NCI-H526 treated with DMSO at 0.1 percent for 48 hours (cell line): Measurements from ENCODE around the gene NFATC4.
"Not testable (repeated sequence)": the region's sequence is repeated elsewhere in the genome, so short reads cannot be mapped to it uniquely, and the experiment has no call there.

Experiments
- DNase-seq: peaks from one replicate; lab custom pipeline; 2025; lab: John Stamatoyannopoulos, UW

Gene NFATC4

GRCh38 chr14:24367514-24368211 is at the start of gene NFATC4:
Gene NFATC4 (plus strand): TSS chr14:24368184. CDS start chr14:24368341, 157 bp downstream.
- peak; percentile 80 for DNase-seq

- DNase-seq = no peak
Measured at GRCh38 chr14:24321212-24321975, 46.6 kb upstream of the NFATC4 start.

GRCh38 chr14:24322672-24323071 is 45.3 kb upstream of the NFATC4 start:
- DNase-seq = no peak

- DNase-seq = no peak
Measured at GRCh38 chr14:24323341-24323740, 44.6 kb upstream of the NFATC4 start.

DNA sequence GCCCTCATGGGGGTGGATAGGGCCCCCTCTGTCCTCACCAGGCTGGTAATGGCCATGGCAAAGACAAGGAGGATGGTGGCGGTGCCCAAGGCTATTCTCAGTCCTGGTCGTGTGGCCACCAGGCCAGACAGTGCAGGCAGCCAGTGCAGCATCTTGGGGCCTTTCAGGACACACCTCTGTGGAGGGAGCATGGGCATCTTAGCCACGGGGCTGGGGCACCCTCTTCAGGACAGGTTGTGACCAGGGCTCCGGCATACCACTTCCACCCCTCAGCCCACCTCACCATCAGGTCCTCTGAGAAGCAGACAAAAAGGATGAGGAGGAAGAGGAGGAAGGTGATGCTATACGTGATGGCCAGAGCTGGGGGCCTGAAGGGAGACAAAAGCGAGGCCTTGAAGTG is 44.0 kb upstream of the NFATC4 start:
- DNase-seq = no peak

- DNase-seq = no peak
Measured at GRCh38 chr14:24325041-24325530, 42.9 kb upstream of the NFATC4 start.

DNA sequence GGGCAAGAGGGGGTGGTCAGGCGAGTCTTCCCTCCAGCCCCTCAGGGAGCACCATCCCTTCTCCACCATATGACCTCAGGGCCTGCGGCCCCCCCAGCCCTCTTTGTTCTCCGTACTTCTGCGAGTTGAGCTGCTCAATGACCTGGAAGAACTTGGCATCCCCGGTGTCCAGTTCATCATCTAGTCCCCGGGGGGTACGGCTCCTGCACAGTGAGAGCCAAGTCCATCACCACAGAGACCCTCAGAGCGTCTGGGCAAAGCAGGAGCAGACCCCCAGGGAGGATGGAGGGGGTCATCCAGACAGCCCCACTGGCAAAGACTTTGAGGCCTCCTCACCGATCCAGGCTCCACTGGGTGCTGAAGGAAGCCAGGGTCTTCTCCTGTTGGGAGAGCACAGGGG is 42.0 kb upstream of the NFATC4 start:
- no peak for DNase-seq

GRCh38 chr14:24327303-24327702 is 40.7 kb upstream of the NFATC4 start:
- DNase-seq = no peak

- not testable (repeated sequence) for DNase-seq
Measured at GRCh38 chr14:24327914-24328313, 40.1 kb upstream of the NFATC4 start.

DNA sequence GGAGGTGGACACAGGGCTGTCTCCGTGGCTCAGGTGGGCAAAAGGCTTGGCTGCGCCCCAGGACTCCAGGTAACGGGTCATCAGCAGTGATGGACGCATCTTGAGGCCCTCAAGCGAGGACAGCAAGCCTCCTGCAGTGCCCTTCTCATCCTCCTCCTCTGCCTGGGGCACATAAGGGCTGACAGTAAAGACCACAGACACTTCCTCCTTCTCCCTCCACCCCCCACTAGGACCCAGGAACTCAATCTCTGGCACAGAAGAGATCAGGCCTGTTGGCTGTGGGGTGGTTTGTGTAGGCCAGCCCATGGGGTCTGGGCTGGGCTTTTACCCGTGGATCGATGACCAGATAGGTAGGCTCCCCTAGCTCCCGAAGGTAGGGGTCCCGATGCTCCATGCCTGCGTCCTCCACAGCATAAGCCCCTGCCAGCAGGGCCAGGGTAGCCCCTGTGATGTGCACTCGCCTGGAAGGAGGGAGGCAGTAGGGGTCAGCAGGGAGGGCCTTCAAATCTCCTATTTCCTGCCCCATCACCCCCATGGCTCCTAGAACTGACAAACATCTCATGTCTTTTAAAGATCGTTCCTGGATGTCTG is 38.8 kb upstream of the NFATC4 start:
- DNase-seq = no peak

GRCh38 chr14:24329736-24330135 is 38.2 kb upstream of the NFATC4 start:
- DNase-seq = no peak

DNA sequence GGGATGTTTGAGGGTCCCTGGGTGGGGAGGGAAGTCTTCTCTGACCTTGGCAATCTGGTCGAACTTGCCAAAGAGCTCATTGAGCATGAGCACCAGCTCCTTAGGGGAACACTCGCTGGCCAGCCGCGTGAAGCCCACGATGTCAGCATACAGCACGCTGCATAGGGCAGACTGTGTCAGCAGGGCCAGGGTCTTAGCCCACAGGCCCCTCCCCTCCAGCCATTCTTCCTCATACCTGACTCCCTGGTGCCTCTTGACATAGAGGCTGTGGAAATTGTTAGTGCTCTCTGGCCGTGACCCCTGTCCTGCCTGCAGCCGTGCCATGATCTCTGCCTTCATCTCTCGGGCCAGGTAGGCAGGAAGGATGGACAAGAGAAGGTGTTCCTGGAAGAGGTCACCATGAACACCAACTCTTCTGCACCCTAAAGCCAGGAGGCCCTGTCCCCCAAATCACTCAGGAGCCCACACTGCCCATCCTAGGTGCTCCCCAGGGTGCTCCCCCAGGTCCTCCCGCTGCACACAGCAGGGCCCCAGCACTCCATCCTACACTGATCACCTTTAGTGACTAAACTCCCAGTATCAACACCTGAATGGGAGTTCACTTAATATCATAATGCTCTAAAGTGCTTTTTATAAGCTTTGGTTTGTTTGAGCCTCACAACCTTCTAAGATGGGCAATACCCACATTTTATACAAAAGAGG is 36.9 kb upstream of the NFATC4 start:
- no peak for DNase-seq

DNA sequence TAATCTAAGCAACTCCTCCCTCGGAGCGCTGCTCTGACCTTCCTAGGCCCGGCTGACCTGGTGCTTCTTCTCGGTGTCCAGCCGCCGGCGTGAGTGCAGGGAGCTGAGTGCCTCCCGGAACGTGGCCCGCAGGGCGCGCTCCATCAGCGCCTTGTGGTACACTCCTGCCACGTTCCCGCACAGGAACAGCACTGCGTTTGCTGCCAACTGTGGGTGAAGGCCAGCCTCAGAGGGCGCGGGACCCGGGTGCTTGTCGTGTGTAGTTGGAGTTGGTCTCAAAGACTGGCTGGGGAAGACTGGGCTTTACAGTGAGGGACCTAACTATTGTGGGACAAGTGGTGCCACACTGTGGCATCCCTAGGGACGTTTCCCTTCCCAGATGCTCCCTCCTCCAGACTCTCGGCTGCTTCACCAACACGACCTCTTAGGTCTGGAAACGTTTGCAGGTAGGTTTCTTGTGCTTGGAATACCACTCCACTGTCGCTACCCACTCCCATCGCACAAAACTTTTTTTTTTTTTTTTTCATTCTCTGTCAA is 36.2 kb upstream of the NFATC4 start:
- DNase-seq = no peak

DNA sequence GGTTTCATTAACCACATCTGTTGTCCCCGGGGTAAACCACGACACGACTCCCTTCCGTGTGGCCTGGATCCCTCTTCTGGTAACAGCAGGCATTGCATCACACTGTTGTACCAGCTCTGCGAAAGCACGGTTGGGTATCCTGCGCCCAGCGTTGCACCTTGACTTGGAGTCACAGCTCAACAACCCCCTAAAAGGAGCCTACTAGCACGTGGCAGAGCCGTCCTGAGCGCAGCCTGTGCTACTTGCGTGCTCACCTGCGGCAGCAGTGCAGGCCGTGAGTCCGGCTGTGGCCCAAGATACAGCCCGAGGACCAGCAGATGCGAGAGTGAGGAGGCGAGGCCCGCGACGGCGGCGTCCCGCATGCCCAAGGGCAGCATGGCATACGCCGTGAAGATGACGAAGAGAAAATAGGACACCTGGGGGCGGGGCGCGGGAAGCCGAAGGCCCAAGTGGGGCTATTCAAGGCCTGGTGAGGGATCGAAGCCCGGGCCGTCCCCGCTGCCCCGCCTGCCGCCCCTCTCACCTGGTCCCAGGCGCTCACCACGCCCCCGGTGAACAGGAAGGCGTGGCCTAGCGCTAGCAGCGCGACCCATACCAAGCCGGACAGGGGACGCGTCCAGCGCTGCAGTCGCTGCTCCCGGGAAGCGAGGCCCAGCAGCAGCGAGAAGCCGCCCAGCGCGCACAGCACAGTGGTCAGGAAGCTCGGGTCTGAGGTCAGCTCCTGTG is 35.6 kb upstream of the NFATC4 start:
- DNase-seq = peak; percentile 35

DNA sequence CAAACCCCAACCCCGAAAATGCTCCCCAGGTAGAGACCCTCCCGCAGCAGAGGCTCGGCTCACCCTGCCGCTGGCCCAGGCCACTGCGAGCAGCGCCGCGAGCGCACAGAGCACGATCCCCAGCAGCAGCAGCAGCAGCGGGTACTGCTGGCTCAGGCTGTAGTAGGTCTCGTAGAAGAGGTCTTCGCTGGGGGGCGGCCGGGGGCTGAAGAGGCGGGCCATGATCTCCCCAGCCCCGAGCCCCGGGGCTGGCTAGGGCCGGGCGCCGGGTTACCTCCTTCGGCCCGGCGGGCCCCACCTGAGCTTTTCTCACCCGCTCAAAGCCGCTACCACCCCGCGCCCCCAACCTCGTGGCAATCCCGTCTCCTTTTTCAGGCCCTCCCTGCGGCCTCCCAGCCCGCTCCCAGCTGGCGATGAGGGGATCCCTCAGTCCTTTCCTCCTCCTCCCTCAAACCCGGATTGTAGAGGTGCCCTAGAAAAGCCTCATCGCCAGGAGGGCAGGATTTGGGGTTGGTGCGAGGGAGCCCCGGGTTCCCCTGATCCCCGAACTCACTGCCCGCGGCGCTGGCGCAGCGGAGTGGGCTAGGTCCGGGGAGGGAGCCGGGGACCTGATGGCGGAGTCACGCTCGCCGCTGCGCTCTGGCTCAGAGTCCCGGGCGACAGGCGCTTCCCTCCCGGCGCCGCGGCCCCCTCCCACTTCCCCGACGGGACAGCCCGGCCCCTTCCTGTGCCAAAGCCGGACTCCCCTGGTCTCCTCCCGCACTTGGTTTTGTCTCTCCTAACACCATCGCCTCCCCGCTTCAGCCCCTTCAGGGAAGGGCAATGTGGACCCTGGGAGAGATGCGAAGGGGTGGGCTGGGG is 33.3 kb upstream of the NFATC4 start, which contains the start of gene ADCY4:
ADCY4 (minus strand) TSS at position 641 of the 861 bp plus-strand sequence; CDS start at position 222, 419 bp downstream.
- no peak for DNase-seq

GRCh38 chr14:24335461-24336171 is 32.4 kb upstream of the NFATC4 start:
- DNase-seq = no peak

GRCh38 chr14:24337144-24337823 is 30.7 kb upstream of the NFATC4 start:
- DNase-seq = no peak

- DNase-seq = no peak
Measured at GRCh38 chr14:24337824-24338175, 30.2 kb upstream of the NFATC4 start.

DNA sequence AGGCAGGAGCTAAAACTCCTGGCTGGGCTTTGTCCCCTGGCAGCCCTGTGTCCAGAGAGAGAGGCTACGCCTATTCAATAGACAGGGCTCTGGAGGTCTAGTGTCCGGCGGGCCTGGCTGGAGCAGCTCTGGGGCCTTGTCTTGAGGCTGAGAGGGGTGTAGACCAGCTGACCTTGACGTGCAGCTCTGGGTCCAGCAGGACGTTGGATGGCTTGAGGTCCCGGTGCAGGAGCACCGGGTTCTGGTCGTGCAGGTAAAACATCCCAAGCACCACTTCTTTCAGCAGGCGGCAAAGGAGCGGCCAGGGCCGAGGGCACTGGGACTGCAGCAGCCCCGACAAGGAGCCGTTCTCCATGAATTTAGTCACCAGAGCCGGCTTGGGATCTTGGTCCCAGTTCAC is 29.1 kb upstream of the NFATC4 start:
- DNase-seq = no peak
